Vagina (tissue), 2 donors: Measurements from ENCODE around the gene SNX32. TPM values are rescaled to one million over a fixed set of nuclear protein-coding genes. Genes with fewer than 3 reads are reported as not detected.

Experiments used
- DNase-seq, 2 donors: peaks; one replicate each; pipeline ENCODE4 v3.0.0-alpha.2; 2017; ENCODE audit errors: extremely low spot score in 2 of 2
- H3K27ac ChIP-seq: fragments of 200-600 bp; sonication (generic); one replicate; pipeline ENCODE4 v1.5.1; 2019
- H3K27me3 ChIP-seq: fragments of 200-600 bp; sonication (generic); one replicate; pipeline ENCODE4 v1.5.1; 2019
- H3K36me3 ChIP-seq, 2 donors: fragments of 200-600 bp; sonication (generic); one replicate each; pipeline ENCODE4 v1.5.1; 2017 to 2019
- H3K4me1 ChIP-seq: fragments of 200-600 bp; sonication (generic); one replicate; pipeline ENCODE4 v1.5.1; 2019
- H3K4me3 ChIP-seq, 2 donors: fragments of 200-600 bp; sonication (generic); 1 replicate in 1 of 2; 2 replicates in 1 of 2; pipeline ENCODE4 v1.5.1; 2016 to 2019
- H3K9me3 ChIP-seq: fragments of 200-600 bp; sonication (generic); one replicate; pipeline ENCODE4 v1.5.1; 2019
- CTCF ChIP-seq, 3 experiments: fragments of 450-650 bp in 2 of 3; fragments of 200-600 bp in 1 of 3; sonication (generic) in 1 of 3; IDR thresholded peaks; one replicate each; pipeline ENCODE4 v1.5.1; 2017 to 2019; ENCODE audit warnings: antibody characterized with exemption in 3 of 3, mild to moderate bottlenecking in 2 of 3, moderate library complexity in 2 of 3
- POLR2A ChIP-seq, 2 donors: fragments of 450-650 bp; IDR thresholded peaks; one replicate each; pipeline ENCODE4 v1.6.1; 2017; ENCODE audit warnings: antibody characterized with exemption in 2 of 2, mild to moderate bottlenecking in 2 of 2, moderate library complexity in 2 of 2
- POLR2AphosphoS5 ChIP-seq, 2 donors: sonication (generic); formaldehyde crosslinking; IDR thresholded peaks; one replicate each; pipeline ENCODE4 v1.9.0; 2017; ENCODE audit warnings: antibody characterized with exemption in 2 of 2, mild to moderate bottlenecking in 2 of 2, low read depth in 1 of 2; ENCODE audit not compliant: insufficient read depth in 1 of 2
- intact Hi-C: fragments of 100-400 bp; cut with DNase I; formaldehyde crosslinking; loops from one replicate; pipeline ENCODE4 v1.15.1; 2023
- total RNA-seq: library from RNA; depleted of rRNA; stranded (reverse); fragments of >200 nt; gene quantifications from one replicate; pipeline ENCODE4 v1.2.3, GENCODE V29; 2016

SNX32 gene
- total RNA-seq, 1 donor from 2014 or later: 1.5 TPM

- H3K27me3 ChIP-seq: no peaks in the 10 kb centered on the region
- no peak for DNase-seq
- no peak for TF ChIP-seq CTCF (IDR thresholded peaks at IDR 0.05)
- no peak for TF ChIP-seq POLR2A (IDR thresholded peaks at IDR 0.05)
- no peak for TF ChIP-seq POLR2AphosphoS5 (IDR thresholded peaks at IDR 0.05; ENCODE audit: insufficient read depth in 1 of 2, low read depth in 1 of 2)
- intact Hi-C loops: no loop called here
- no peak overlapping the region for H3K4me3 ChIP-seq
- no peak overlapping the region for H3K27ac ChIP-seq
- peaks cover 21% of the 10 kb centered on the region for H3K4me1 ChIP-seq
- no peaks in the 10 kb centered on the region for H3K36me3 ChIP-seq
- H3K9me3 ChIP-seq: no peaks in the 10 kb centered on the region
Observed at GRCh38 chr11:65794570-65795510, 38.9 kb upstream of the SNX32 start.

- no peak for DNase-seq
- intact Hi-C loops: no loop called here
- no peaks in the 10 kb centered on the region for H3K27me3 ChIP-seq
- H3K4me1 ChIP-seq: peaks cover 9% of the 10 kb centered on the region
- no peaks in the 10 kb centered on the region for H3K9me3 ChIP-seq
- H3K27ac ChIP-seq: no peak overlapping the region
- H3K4me3 ChIP-seq: no peak overlapping the region
- H3K36me3 ChIP-seq: no peaks in the 10 kb centered on the region
- TF ChIP-seq POLR2A (IDR thresholded peaks at IDR 0.05): no peak
- no peak for TF ChIP-seq CTCF (IDR thresholded peaks at IDR 0.05)
- TF ChIP-seq POLR2AphosphoS5 (IDR thresholded peaks at IDR 0.05; ENCODE audit: insufficient read depth in 1 of 2, low read depth in 1 of 2): no peak
Observed at GRCh38 chr11:65796726-65797601, 36.8 kb upstream of the SNX32 start.

- Histone ChIP-seq H3K9me3 (no peaks in the 10 kb centered on the region), H3K4me1 (peaks cover 1% of the 10 kb centered on the region), H3K4me3 (no peak overlapping the region), H3K36me3 (no peaks in the 10 kb centered on the region), H3K27me3 (no peaks in the 10 kb centered on the region), H3K27ac (no peak overlapping the region)
- TF ChIP-seq POLR2AphosphoS5 (IDR thresholded peaks at IDR 0.05; ENCODE audit: insufficient read depth in 1 of 2, low read depth in 1 of 2) (no peak), CTCF (IDR thresholded peaks at IDR 0.05) (no peak), POLR2A (IDR thresholded peaks at IDR 0.05) (no peak)
- no peak for DNase-seq
- intact Hi-C loops: no loop called here
Observed at GRCh38 chr11:65797711-65798110, 36.1 kb upstream of the SNX32 start.

- TF ChIP-seq POLR2A (IDR thresholded peaks at IDR 0.05): no peak
- no peak for TF ChIP-seq CTCF (IDR thresholded peaks at IDR 0.05)
- no peak for TF ChIP-seq POLR2AphosphoS5 (IDR thresholded peaks at IDR 0.05; ENCODE audit: insufficient read depth in 1 of 2, low read depth in 1 of 2)
- Histone ChIP-seq H3K36me3 (no peaks in the 10 kb centered on the region), H3K4me3 (no peak overlapping the region), H3K27ac (no peak overlapping the region), H3K4me1 (no peaks in the 10 kb centered on the region), H3K9me3 (no peaks in the 10 kb centered on the region), H3K27me3 (no peaks in the 10 kb centered on the region)
- DNase-seq: no peak
- intact Hi-C loops: no loop called here
Observed at GRCh38 chr11:65798882-65799281, 34.9 kb upstream of the SNX32 start.
